Mesenchymal stem cell (in vitro differentiated cells and primary cell): ENCODE data around the gene TMEM121.
A peak's percentile ranks its signal among the peaks of the same experiment; 100 is the strongest.

Experiments used
- DNase-seq: peaks from one replicate; pipeline ENCODE4 v3.0.0-alpha.2; 2013
- H2AFZ ChIP-seq: one replicate; pipeline ENCODE4 v1.6.1; 2013; ENCODE audit warnings: low read depth, mild to moderate bottlenecking, control low read depth, inconsistent platforms, low read length, moderate library complexity
- H2AK5ac ChIP-seq: 2 replicates; pipeline ENCODE4 v1.6.1; 2013; ENCODE audit warnings: low read length, moderate library complexity, mild to moderate bottlenecking, inconsistent platforms; ENCODE audit not compliant: severe bottlenecking
- H2BK120ac ChIP-seq: one replicate; pipeline ENCODE4 v1.6.1; 2013; ENCODE audit warnings: low read depth, mild to moderate bottlenecking, inconsistent platforms, low read length, moderate library complexity
- H2BK12ac ChIP-seq, 2 experiments: one replicate each; pipeline ENCODE4 v1.6.1; 2013; ENCODE audit warnings: inconsistent platforms in 2 of 2, low read length in 2 of 2, mild to moderate bottlenecking in 2 of 2, moderate library complexity in 2 of 2, control low read depth in 1 of 2
- H2BK15ac ChIP-seq: one replicate; pipeline ENCODE4 v1.6.1; 2013; ENCODE audit warnings: mild to moderate bottlenecking, low read depth, inconsistent platforms; ENCODE audit not compliant: poor library complexity, severe bottlenecking
- H2BK5ac ChIP-seq: 2 replicates; pipeline ENCODE4 v1.6.1; 2013; ENCODE audit warnings: low read depth, mild to moderate bottlenecking, low read length, control low read depth, inconsistent platforms; ENCODE audit not compliant: poor library complexity, severe bottlenecking
- H3K14ac ChIP-seq, 2 experiments: one replicate each; pipeline ENCODE4 v1.6.1; 2013; ENCODE audit warnings: inconsistent platforms in 2 of 2, low read length in 2 of 2, control low read depth in 1 of 2, mild to moderate bottlenecking in 1 of 2, moderate library complexity in 1 of 2
- H3K18ac ChIP-seq, 2 experiments: one replicate each; pipeline ENCODE4 v1.6.1; 2013; ENCODE audit warnings: inconsistent platforms in 2 of 2, low read length in 2 of 2, control low read depth in 1 of 2, low read depth in 1 of 2, mild to moderate bottlenecking in 1 of 2
- H3K23ac ChIP-seq, 2 experiments: one replicate each; pipeline ENCODE4 v1.6.1; 2013; ENCODE audit warnings: inconsistent platforms in 2 of 2, low read length in 2 of 2, mild to moderate bottlenecking in 2 of 2, moderate library complexity in 2 of 2, control low read depth in 1 of 2
- H3K27ac ChIP-seq: 2 replicates; pipeline ENCODE4 v1.5.1; 2013; ENCODE audit warnings: mild to moderate bottlenecking, moderate library complexity, low read length, control low read depth, inconsistent platforms; ENCODE audit not compliant: poor library complexity, severe bottlenecking
- H3K27me3 ChIP-seq, 2 experiments: 2 replicates each; pipeline versions ENCODE4 v1.6.1 to v1.7.0; 2013; ENCODE audit warnings: low read length in 2 of 2, mild to moderate bottlenecking in 2 of 2, moderate library complexity in 2 of 2, control low read depth in 1 of 2, inconsistent platforms in 1 of 2; ENCODE audit not compliant: control insufficient read depth in 1 of 2, insufficient read depth in 1 of 2
- H3K36me3 ChIP-seq, 2 experiments: 2 replicates each; pipeline versions ENCODE4 v1.6.1 to v1.7.0; 2013; ENCODE audit warnings: low read length in 2 of 2, control low read depth in 1 of 2, inconsistent platforms in 1 of 2, low read depth in 1 of 2, mild to moderate bottlenecking in 1 of 2; ENCODE audit not compliant: insufficient read depth in 2 of 2, control insufficient read depth in 1 of 2
- H3K4ac ChIP-seq, 2 experiments: one replicate each; pipeline ENCODE4 v1.6.1; 2013; ENCODE audit warnings: inconsistent platforms in 2 of 2, low read length in 2 of 2, mild to moderate bottlenecking in 2 of 2, moderate library complexity in 2 of 2, control low read depth in 1 of 2, low read depth in 1 of 2
- H3K4me1 ChIP-seq: 2 replicates; pipeline ENCODE4 v1.6.1; 2013; ENCODE audit warnings: low read depth, low read length, control low read depth; ENCODE audit not compliant: control insufficient read depth, insufficient read depth
- H3K4me2 ChIP-seq: 2 replicates; pipeline ENCODE4 v1.6.1; 2013; ENCODE audit warnings: low read length, mild to moderate bottlenecking, inconsistent platforms; ENCODE audit not compliant: poor library complexity, severe bottlenecking
- H3K4me3 ChIP-seq, 2 experiments: 2 replicates each; pipeline versions ENCODE4 v1.5.1 to v1.7.0; 2013; ENCODE audit warnings: low read length in 2 of 2, mild to moderate bottlenecking in 2 of 2, control low read depth in 1 of 2, low read depth in 1 of 2; ENCODE audit not compliant: insufficient read depth in 1 of 2
- H3K79me1 ChIP-seq: replicated peaks from 2 replicates; pipeline ENCODE4 v1.6.1; 2013; ENCODE audit warnings: mild to moderate bottlenecking, control low read depth, low read length, inconsistent platforms; ENCODE audit not compliant: poor library complexity, severe bottlenecking
- H3K9ac ChIP-seq: 2 replicates; pipeline ENCODE4 v1.7.0; 2013; ENCODE audit warnings: mild to moderate bottlenecking, low read length, moderate library complexity
- H3K9me3 ChIP-seq: 2 replicates; pipeline ENCODE4 v1.7.0; 2013; ENCODE audit warnings: mild to moderate bottlenecking, low read length; ENCODE audit not compliant: control insufficient read depth
- H4K8ac ChIP-seq: one replicate; pipeline ENCODE4 v1.6.1; 2013; ENCODE audit warnings: inconsistent platforms, mild to moderate bottlenecking, low read length, moderate library complexity
- H4K91ac ChIP-seq: one replicate; pipeline ENCODE4 v1.6.1; 2013; ENCODE audit warnings: mild to moderate bottlenecking, low read length, inconsistent platforms
- WGBS: methylation state at CpG from one replicate; pipeline ENCODE4 v1.1.7; 2013; ENCODE audit warnings: mixed read lengths; 5-methylcytosine and 5-hydroxymethylcytosine counted together

Gene TMEM121

DNA sequence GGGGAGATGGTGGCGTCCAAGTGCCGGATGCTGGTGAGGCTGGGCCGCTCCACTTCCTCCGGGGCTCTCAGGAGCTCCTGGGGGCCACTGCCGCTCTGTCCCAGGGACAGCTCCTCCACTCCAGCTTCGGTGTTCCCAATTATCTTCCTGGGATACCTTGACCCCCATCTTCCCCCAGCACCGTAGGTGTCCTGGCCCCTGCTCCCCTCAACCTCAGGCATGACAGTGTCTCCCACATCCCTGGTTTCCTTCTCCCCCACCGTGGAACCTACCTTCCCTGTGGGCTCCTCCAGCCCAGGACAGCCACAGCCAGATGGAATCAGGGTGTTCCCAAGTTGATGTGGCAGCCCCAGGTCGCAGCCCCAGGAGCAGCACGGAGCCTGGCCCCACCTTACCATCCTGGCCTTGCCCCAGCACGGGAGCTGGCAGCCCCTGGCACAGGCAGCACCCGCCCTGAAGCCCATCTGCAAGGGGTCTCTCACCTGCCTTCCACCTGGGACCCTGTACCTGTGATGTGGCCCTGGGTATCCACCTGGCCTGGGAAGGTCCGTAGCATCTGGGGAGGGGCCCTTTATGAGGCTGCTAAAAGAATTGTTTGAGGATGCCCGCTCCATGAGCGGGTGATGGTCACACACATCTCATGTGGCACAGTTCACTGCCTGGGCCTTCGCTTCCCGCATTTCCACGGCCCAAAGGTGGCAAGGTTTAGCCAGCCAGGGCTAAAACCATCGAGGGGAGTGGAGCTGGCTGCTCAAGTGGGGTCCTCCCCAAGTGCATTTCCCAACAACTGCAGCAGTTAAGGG, 4.1 kb downstream of the TMEM121 start:
- H3K9ac ChIP-seq, result no peak overlapping the region
- no peak overlapping the region for H3K14ac ChIP-seq
- H3K4me1 ChIP-seq, result peaks cover 14% of the 10 kb centered on the region
- H3K27ac ChIP-seq, result no peak overlapping the region
- no peak overlapping the region for H3K4me3 ChIP-seq
- no peak overlapping the region for H3K18ac ChIP-seq
- H2BK120ac ChIP-seq, result no peak overlapping the region
- no peak for DNase-seq
- H3K4ac ChIP-seq, result no peak overlapping the region
- H4K8ac ChIP-seq, result no peak overlapping the region
- H3K27me3 ChIP-seq, result peaks cover 3 to 59% of the 10 kb centered on the region in 2 experiments
- no peak overlapping the region for H2BK5ac ChIP-seq
- no peaks in the 10 kb centered on the region for H3K9me3 ChIP-seq
- H4K91ac ChIP-seq, result no peak overlapping the region
- no peak overlapping the region for H2BK15ac ChIP-seq
- H2AFZ ChIP-seq, result no peak overlapping the region
- no peak overlapping the region for H3K4me2 ChIP-seq
- H3K79me1 ChIP-seq, result no peaks in the 10 kb centered on the region
- peaks cover 0 to 9% of the 10 kb centered on the region in 2 experiments for H3K36me3 ChIP-seq
- WGBS, result 84% methylated on average over 19 of the region's 19 CpGs
- H2AK5ac ChIP-seq, result no peak overlapping the region
- no peak overlapping the region for H2BK12ac ChIP-seq
- no peak overlapping the region for H3K23ac ChIP-seq

DNA sequence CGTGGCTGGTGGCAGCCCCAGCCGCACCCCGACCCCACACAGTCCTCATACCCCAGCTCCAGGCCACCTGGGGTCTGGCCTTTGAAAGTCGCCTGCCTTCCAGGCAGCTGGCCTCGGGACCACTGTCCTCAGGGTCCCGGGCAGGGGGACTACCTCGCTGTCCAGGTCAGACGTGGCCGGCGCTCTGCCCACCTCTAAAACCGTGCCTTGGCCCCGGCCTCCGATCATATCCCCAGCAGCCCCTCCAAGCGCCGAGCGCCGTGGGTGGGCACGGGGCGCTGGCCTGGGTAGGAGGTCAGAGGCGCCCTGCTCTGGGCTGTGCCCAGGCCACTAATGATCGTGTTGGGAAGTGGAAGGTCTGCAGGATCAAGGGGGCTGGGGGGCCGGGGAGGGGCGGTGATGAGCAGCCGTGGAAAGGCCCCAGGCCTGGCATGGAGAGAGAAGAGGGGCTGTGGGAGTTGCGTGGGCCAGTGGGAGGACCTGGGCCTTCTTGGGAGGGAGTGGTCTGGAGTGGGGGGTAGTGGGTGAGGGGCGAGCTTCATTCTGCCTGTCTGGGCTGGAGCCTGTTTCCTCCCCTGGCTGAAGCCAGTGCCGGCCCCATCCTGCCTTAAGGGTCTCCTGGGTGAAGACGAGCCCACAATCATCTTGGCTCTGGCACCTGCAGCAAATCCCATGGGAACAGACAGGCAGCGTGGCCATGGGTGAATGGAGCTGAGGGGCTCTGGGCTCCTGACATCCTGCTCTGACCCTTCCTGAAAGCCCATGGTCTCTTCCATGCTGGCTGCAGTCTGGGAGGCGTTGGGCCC, 4.9 kb downstream of the TMEM121 start:
- no peak overlapping the region for H3K9ac ChIP-seq
- no peak overlapping the region for H3K4me2 ChIP-seq
- no peak overlapping the region for H2AFZ ChIP-seq
- no peaks in the 10 kb centered on the region for H3K79me1 ChIP-seq
- no peak overlapping the region for H2BK15ac ChIP-seq
- H3K4me3 ChIP-seq, result no peak overlapping the region
- no peak overlapping the region for H4K8ac ChIP-seq
- no peak for DNase-seq
- WGBS, result 92% methylated on average over 29 of the region's 30 CpGs
- no peak overlapping the region for H2BK12ac ChIP-seq
- no peak overlapping the region for H3K14ac ChIP-seq
- H3K27me3 ChIP-seq, result peaks cover 0 to 59% of the 10 kb centered on the region in 2 experiments
- H3K4ac ChIP-seq, result no peak overlapping the region
- peak overlapping the region; percentile 45 for H4K91ac ChIP-seq
- no peak overlapping the region for H3K18ac ChIP-seq
- H2BK5ac ChIP-seq, result no peak overlapping the region
- no peak overlapping the region for H3K23ac ChIP-seq
- peaks cover 0 to 9% of the 10 kb centered on the region in 2 experiments for H3K36me3 ChIP-seq
- no peak overlapping the region for H2AK5ac ChIP-seq
- no peak overlapping the region for H2BK120ac ChIP-seq
- no peaks in the 10 kb centered on the region for H3K9me3 ChIP-seq
- no peak overlapping the region for H3K27ac ChIP-seq
- peaks cover 12% of the 10 kb centered on the region for H3K4me1 ChIP-seq

- H2AFZ ChIP-seq, result no peak overlapping the region
- H3K79me1 ChIP-seq, result no peaks in the 10 kb centered on the region
- peaks cover 0 to 64% of the 10 kb centered on the region in 2 experiments for H3K27me3 ChIP-seq
- H3K4ac ChIP-seq, result no peak overlapping the region
- H3K4me3 ChIP-seq, result no peak overlapping the region
- no peak overlapping the region for H3K4me2 ChIP-seq
- H3K9me3 ChIP-seq, result no peaks in the 10 kb centered on the region
- H3K23ac ChIP-seq, result no peak overlapping the region
- peak overlapping the region; percentile 9 for H4K8ac ChIP-seq
- no peak overlapping the region for H2AK5ac ChIP-seq
- H3K18ac ChIP-seq, result no peak overlapping the region
- no peak overlapping the region for H2BK5ac ChIP-seq
- 81% methylated on average over 19 of the region's 19 CpGs for WGBS
- peaks cover 10% of the 10 kb centered on the region for H3K4me1 ChIP-seq
- no peak overlapping the region for H2BK120ac ChIP-seq
- no peak for DNase-seq
- H4K91ac ChIP-seq, result no peak overlapping the region
- H2BK15ac ChIP-seq, result no peak overlapping the region
- no peak overlapping the region for H3K14ac ChIP-seq
- H3K9ac ChIP-seq, result no peak overlapping the region
- H2BK12ac ChIP-seq, result no peak overlapping the region
- H3K27ac ChIP-seq, result no peak overlapping the region
- H3K36me3 ChIP-seq, result peaks cover 0 to 9% of the 10 kb centered on the region in 2 experiments
These were observed 5.7 kb downstream of the TMEM121 start for GRCh38 chr14:105531894-105532623.

GRCh38 chr14:105532735-105533141, 6.4 kb downstream of the TMEM121 start:
- Histone ChIP-seq H2BK12ac (no peak overlapping the region), H3K23ac (no peak overlapping the region), H3K36me3 (peaks cover 0 to 9% of the 10 kb centered on the region in 2 experiments), H3K4me2 (no peak overlapping the region), H2AK5ac (no peak overlapping the region), H3K79me1 (no peaks in the 10 kb centered on the region), H3K4me3 (no peak overlapping the region), H4K91ac (no peak overlapping the region), H3K9me3 (no peaks in the 10 kb centered on the region), H2BK120ac (no peak overlapping the region), H3K14ac (no peak overlapping the region), H3K27me3 (peaks cover 0 to 61% of the 10 kb centered on the region in 2 experiments), H3K27ac (no peak overlapping the region), H4K8ac (no peak overlapping the region), H3K18ac (no peak overlapping the region), H3K4me1 (peaks cover 8% of the 10 kb centered on the region), H3K9ac (no peak overlapping the region), H2BK5ac (no peak overlapping the region), H3K4ac (no peak overlapping the region), H2BK15ac (no peak overlapping the region), H2AFZ (no peak overlapping the region)
- WGBS, result 78% methylated on average over 9 of the region's 10 CpGs
- DNase-seq, result no peak
